Activated CD8-positive, alpha-beta T cell treated with anti-CD3 and anti-CD28 coated beads for 36 hours (primary cell): ENCODE data around the gene SAP130. TPM values are rescaled to one million over a fixed set of nuclear protein-coding genes. Genes with fewer than 3 reads are reported as not detected.

Experiments
- ATAC-seq: fragments of 200-7000 bp; cut with Tn5 transposase; one replicate; pipeline ENCODE4 v1.10.0; 2021; ENCODE audit warnings: mild to moderate bottlenecking, moderate library complexity
- CTCF ChIA-PET: fragments of 350-600 bp; sonication (Branson Sonifier 250); formaldehyde crosslinking; loops from one replicate; lab custom pipeline; 2021; ENCODE audit warnings: antibody characterized with exemption; lab: Charles Lee
- POLR2A ChIA-PET: fragments of 350-600 bp; sonication (Branson Sonifier 250); formaldehyde crosslinking; loops from one replicate; lab custom pipeline; 2021; ENCODE audit warnings: antibody characterized with exemption; lab: Charles Lee
- DNase-seq: peaks from one replicate; pipeline ENCODE4 v3.0.0-alpha.2; 2020
- H3K27ac Mint-ChIP-seq: one replicate; pipeline ENCODE4 v1.8.0; 2021; ENCODE audit warnings: mild to moderate bottlenecking, mixed read lengths
- H3K27me3 Mint-ChIP-seq: one replicate; pipeline ENCODE4 v1.8.0; 2021; ENCODE audit warnings: mixed read lengths
- H3K36me3 Mint-ChIP-seq: one replicate; pipeline ENCODE4 v1.8.0; 2021; ENCODE audit warnings: low read depth, mixed read lengths
- H3K4me1 Mint-ChIP-seq: one replicate; pipeline ENCODE4 v1.8.0; 2021; ENCODE audit warnings: low read depth, mixed read lengths
- H3K4me3 Mint-ChIP-seq: one replicate; pipeline ENCODE4 v1.8.0; 2021; ENCODE audit warnings: mild to moderate bottlenecking, moderate library complexity, mixed read lengths
- H3K9me3 Mint-ChIP-seq: one replicate; pipeline ENCODE4 v1.8.0; 2021; ENCODE audit warnings: mixed read lengths
- intact Hi-C: fragments of 100-400 bp; cut with micrococcal nuclease; formaldehyde crosslinking; loops from one replicate; pipeline ENCODE4 v1.10.0; 2022
- total RNA-seq, 2 experiments: library from RNA; stranded (reverse); gene quantifications; one replicate each; pipeline ENCODE4 v1.2.3, GENCODE V29; 2021
- TF ChIP-seq, protein P1 (sequence below): fragments of 200-600 bp; IDR thresholded peaks from one replicate; pipeline ENCODE4 v1.8.0; 2022; ENCODE audit warnings: antibody characterized with exemption, mild to moderate bottlenecking

The SAP130 gene
- total RNA-seq, 2 experiments from 2014 or later: 24.4 to 31.9 TPM

DNA sequence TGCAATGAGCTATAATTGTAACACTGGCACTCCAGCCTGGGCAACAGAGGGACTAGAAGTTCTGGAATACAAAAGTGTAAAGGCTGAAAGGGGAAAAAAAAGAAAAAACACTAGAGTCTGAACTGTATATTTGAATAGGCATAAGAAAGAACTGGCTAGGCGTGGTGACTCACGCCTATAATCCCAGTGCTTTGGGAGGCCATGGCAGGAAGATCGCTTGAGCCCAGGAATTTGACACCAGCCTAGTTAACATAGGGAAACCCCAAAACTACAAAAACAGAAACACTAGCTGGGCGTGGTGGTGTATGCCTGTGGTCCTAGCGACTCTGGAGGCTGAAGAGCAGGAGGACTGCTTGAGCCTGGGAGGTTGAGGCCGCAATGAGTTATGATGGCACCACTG is 70.6 kb downstream of the SAP130 start:
- CTCF ChIA-PET: no interaction called here
- Mint-ChIP-seq H3K4me1 (no peaks in the 10 kb centered on the region), H3K36me3 (peaks cover 21% of the 10 kb centered on the region), H3K27me3 (no peaks in the 10 kb centered on the region), H3K4me3 (no peak overlapping the region), H3K9me3 (no peaks in the 10 kb centered on the region), H3K27ac (no peak overlapping the region)
- DNase-seq: no peak
- no peak for ATAC-seq
- intact Hi-C loops: no loop called here
- TF ChIP-seq, protein P1, sequence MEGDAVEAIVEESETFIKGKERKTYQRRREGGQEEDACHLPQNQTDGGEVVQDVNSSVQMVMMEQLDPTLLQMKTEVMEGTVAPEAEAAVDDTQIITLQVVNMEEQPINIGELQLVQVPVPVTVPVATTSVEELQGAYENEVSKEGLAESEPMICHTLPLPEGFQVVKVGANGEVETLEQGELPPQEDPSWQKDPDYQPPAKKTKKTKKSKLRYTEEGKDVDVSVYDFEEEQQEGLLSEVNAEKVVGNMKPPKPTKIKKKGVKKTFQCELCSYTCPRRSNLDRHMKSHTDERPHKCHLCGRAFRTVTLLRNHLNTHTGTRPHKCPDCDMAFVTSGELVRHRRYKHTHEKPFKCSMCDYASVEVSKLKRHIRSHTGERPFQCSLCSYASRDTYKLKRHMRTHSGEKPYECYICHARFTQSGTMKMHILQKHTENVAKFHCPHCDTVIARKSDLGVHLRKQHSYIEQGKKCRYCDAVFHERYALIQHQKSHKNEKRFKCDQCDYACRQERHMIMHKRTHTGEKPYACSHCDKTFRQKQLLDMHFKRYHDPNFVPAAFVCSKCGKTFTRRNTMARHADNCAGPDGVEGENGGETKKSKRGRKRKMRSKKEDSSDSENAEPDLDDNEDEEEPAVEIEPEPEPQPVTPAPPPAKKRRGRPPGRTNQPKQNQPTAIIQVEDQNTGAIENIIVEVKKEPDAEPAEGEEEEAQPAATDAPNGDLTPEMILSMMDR: no peak
- POLR2A ChIA-PET: no interaction called here

DNA sequence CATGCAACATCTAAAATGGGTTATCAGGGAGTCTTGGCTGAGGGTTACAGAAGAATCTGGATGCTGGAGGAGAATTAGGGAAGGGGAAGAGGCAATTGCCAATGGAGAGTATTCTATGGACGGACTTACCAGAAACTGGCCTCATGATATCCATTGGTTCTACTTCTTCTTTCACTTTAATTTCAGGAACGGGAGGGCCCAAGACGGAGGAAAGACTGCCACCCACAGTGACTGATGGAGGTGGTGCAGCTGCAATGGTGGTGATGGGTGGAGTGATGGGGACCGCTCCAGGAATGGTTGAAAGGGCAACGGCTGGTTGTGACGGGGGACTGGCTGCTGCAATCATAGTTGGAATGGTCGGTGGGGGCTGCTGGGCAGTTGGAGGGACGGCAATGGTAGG is 73.0 kb downstream of the SAP130 start:
- H3K27me3 Mint-ChIP-seq: no peaks in the 10 kb centered on the region
- H3K27ac Mint-ChIP-seq: no peak overlapping the region
- TF ChIP-seq, protein P1: no peak
- ChIA-PET CTCF (no interaction called here), POLR2A (no interaction called here)
- H3K4me1 Mint-ChIP-seq: no peaks in the 10 kb centered on the region
- ATAC-seq (no peak), DNase-seq (no peak)
- H3K9me3 Mint-ChIP-seq: no peaks in the 10 kb centered on the region
- no peak overlapping the region for H3K4me3 Mint-ChIP-seq
- intact Hi-C loops: no loop called here
- peaks cover 11% of the 10 kb centered on the region for H3K36me3 Mint-ChIP-seq

GRCh38 chr2:127953849-127954248 is 74.0 kb downstream of the SAP130 start:
- DNase-seq (no peak), ATAC-seq (no peak)
- TF ChIP-seq, protein P1: no peak
- ChIA-PET CTCF (no interaction called here), POLR2A (no interaction called here)
- no peaks in the 10 kb centered on the region for H3K9me3 Mint-ChIP-seq
- no peak overlapping the region for H3K4me3 Mint-ChIP-seq
- peaks cover 14% of the 10 kb centered on the region for H3K36me3 Mint-ChIP-seq
- H3K4me1 Mint-ChIP-seq: no peaks in the 10 kb centered on the region
- intact Hi-C loops: no loop called here
- no peaks in the 10 kb centered on the region for H3K27me3 Mint-ChIP-seq
- H3K27ac Mint-ChIP-seq: no peak overlapping the region

- ATAC-seq (no peak), DNase-seq (no peak)
- no peaks in the 10 kb centered on the region for H3K27me3 Mint-ChIP-seq
- H3K9me3 Mint-ChIP-seq: no peaks in the 10 kb centered on the region
- ChIA-PET POLR2A (no interaction called here), CTCF (no interaction called here)
- intact Hi-C loops: no loop called here
- peaks cover 15% of the 10 kb centered on the region for H3K36me3 Mint-ChIP-seq
- H3K27ac Mint-ChIP-seq: no peak overlapping the region
- H3K4me3 Mint-ChIP-seq: no peak overlapping the region
- H3K4me1 Mint-ChIP-seq: no peaks in the 10 kb centered on the region
- TF ChIP-seq, protein P1: no peak
Observed at GRCh38 chr2:127953128-127953718, 74.6 kb downstream of the SAP130 start.

DNA sequence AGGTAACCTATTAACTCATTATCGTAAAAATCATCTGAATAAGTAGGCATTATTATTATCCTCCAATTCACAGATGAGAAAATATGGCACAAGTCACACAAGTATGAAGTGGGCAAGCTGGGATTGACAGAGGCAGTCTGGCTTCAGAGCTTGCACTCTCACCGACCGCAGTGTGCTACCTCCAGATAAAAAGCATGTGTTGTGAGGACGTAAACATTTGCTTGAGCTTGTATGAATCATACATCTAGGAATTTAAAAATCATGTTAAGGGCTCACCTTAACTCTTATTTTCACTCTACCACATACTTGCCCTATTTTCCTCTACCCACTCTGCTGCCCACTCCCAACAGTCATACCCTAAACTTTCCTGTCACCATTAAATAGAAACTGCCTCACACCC is 76.8 kb downstream of the SAP130 start:
- intact Hi-C loops: no loop called here
- no peaks in the 10 kb centered on the region for H3K9me3 Mint-ChIP-seq
- DNase-seq: no peak
- no peaks in the 10 kb centered on the region for H3K27me3 Mint-ChIP-seq
- POLR2A ChIA-PET: no interaction called here
- no peaks in the 10 kb centered on the region for H3K4me1 Mint-ChIP-seq
- no peak for ATAC-seq
- CTCF ChIA-PET: no interaction called here
- no peak overlapping the region for H3K27ac Mint-ChIP-seq
- TF ChIP-seq, protein P1: no peak
- no peak overlapping the region for H3K4me3 Mint-ChIP-seq
- H3K36me3 Mint-ChIP-seq: peaks cover 14% of the 10 kb centered on the region
